ENCODE data around the gene LCNL1.
"Not testable (repeated sequence)": the region's sequence is repeated elsewhere in the genome, so short reads cannot be mapped to it uniquely, and the experiment has no call there.

The LCNL1 gene

DNA sequence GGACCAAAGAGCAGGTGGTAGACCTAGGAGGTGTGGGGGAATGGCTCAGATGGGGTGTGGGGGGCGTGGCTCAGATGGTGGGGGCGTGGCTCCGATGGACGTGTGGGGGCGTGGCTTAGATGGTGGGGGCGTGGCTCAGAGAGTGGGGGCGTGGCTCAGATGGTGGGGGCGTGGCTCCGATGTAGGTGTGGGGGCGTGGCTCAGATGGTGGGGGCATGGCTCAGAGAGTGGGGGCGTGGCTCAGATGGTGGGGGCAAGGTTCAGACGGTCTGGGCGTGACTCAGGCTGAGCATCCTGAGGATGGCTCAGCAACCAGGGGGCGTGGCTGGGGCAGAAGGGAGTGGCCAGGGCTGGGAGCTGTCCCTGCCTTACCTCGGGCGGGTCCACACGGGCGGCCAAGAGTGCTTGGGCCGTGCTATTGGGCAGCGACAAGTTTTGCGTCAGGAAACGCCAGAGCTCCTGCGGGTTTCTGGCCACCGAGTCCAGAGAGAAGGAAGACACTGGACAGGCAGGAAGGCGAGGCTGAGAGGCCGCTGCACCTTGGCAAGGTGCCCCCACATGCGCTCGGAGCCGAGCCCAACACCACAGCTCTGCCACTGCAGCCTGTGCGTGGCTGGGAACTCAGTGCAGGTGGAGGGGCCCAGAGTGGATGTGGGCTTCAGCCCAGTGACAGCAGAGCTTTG lies 39.3 kb downstream of the LCNL1 start:
- in situ Hi-C loops (cut with MboI; ENCODE audit: low sequenced_read_pairs) = no loop called here

- in situ Hi-C loops (cut with MboI; ENCODE audit: low sequenced_read_pairs) = no loop called here
These were observed 39.8 kb downstream of the LCNL1 start for GRCh38 chr9:137022662-137023008.

- in situ Hi-C loops (cut with MboI; ENCODE audit: low sequenced_read_pairs) = no loop called here
These were observed 40.4 kb downstream of the LCNL1 start for GRCh38 chr9:137023157-137023556.

DNA sequence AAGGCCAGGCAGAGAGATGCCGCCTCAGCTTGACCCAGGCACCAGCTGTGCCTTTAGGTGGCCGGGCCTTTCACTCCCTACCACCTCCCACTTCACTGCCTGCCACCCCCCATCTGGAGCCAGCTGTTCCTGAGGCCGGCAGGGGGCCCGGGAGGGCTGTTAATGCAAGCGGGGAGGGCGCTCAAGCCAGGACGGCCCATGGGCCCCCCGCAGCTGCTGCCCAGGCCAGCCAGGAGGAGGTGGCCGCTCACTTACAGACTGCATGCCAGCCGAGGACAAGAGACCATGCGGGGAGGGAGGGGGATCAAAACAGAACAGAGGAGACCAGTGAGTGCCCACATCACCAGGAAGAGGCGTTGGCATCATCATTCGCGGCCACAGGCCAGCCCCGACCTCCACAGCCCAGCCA lies 40.8 kb downstream of the LCNL1 start:
- in situ Hi-C loops (cut with MboI; ENCODE audit: low sequenced_read_pairs) = no loop called here

GRCh38 chr9:137025517-137025966 lies 42.7 kb downstream of the LCNL1 start:
- in situ Hi-C loops (cut with MboI; ENCODE audit: low sequenced_read_pairs) = no loop called here

- in situ Hi-C loops (cut with MboI; ENCODE audit: low sequenced_read_pairs) = no loop called here
These were observed 43.6 kb downstream of the LCNL1 start for GRCh38 chr9:137026384-137026783.

GRCh38 chr9:137026828-137027227 lies 44.0 kb downstream of the LCNL1 start:
- in situ Hi-C loops (cut with MboI; ENCODE audit: low sequenced_read_pairs) = no loop called here

- in situ Hi-C loops (cut with MboI; ENCODE audit: low sequenced_read_pairs) = no loop called here
These were observed 44.8 kb downstream of the LCNL1 start, which contains the start of gene ABCA2 for GRCh38 chr9:137027369-137028262. TSS of gene ABCA2 (minus strand) at chr9:137028237. CDS start at chr9:137028140, 97 bp downstream.

- in situ Hi-C loops (cut with MboI; ENCODE audit: low sequenced_read_pairs) = no loop called here
These were observed 45.7 kb downstream of the LCNL1 start for GRCh38 chr9:137028263-137029057.

DNA sequence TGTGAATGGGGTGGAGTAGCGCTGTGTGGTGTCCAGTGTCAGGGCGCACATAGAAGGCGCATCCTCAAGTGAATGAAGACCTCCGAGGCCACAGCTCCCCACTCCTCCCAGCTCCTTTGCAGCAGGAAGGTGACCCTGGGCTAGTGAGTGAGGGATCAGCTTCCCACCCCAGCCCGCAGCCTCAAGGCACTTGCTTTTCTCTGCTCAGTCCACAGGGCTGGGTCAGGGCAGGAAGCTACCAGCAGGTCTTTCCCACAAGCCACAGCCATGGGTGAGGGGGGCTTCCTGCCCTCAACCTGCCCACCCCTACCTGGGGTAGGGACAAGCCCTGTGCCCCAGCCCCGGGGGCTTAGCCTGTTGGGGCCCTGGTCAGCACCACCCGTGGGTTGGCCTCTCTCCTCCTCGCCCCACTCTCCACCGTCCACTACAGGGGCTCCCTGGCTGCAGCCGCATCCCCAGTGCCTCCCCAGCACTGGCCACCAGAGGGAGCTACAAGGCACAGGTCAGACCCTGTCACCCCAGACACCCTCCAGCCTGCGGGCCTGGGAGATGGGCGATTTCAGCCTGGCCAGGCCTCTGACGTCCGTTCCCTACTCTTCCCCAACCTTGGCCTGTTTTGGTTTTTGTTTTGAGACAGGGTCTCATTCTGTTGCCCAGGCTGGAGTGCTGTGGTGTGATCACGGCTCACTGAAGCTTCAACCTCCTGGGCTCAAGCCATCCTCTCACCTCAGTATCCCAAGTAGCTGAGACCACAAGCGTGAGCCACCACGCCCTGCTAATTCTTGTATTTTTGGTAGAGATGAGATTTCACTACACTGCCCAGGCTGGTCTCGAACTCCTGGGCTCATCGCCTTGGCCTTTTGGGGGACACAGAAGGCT lies 46.5 kb downstream of the LCNL1 start:
- in situ Hi-C loops (cut with MboI; ENCODE audit: low sequenced_read_pairs) = no loop called here

DNA sequence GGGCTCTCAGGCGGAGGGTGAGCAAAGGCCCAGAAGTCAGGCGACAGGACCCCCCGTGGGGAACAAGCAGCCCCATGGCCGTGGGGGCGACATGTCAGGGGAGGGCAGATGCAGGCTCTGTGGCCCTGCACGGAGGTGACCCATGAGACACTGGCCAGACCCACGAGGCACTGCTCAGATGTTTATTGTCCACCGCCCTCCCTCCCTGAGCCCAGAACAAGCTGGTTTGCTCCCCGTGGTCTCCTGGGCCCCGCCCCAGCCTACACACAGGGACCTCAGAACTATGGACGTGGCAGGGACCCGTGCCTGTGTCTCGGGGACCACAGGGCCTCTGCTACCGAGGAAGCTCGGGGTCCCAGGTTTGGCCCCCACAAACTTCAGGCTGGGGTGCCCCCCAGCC lies 47.2 kb downstream of the LCNL1 start:
- in situ Hi-C loops (cut with MboI; ENCODE audit: low sequenced_read_pairs) = no loop called here

DNA sequence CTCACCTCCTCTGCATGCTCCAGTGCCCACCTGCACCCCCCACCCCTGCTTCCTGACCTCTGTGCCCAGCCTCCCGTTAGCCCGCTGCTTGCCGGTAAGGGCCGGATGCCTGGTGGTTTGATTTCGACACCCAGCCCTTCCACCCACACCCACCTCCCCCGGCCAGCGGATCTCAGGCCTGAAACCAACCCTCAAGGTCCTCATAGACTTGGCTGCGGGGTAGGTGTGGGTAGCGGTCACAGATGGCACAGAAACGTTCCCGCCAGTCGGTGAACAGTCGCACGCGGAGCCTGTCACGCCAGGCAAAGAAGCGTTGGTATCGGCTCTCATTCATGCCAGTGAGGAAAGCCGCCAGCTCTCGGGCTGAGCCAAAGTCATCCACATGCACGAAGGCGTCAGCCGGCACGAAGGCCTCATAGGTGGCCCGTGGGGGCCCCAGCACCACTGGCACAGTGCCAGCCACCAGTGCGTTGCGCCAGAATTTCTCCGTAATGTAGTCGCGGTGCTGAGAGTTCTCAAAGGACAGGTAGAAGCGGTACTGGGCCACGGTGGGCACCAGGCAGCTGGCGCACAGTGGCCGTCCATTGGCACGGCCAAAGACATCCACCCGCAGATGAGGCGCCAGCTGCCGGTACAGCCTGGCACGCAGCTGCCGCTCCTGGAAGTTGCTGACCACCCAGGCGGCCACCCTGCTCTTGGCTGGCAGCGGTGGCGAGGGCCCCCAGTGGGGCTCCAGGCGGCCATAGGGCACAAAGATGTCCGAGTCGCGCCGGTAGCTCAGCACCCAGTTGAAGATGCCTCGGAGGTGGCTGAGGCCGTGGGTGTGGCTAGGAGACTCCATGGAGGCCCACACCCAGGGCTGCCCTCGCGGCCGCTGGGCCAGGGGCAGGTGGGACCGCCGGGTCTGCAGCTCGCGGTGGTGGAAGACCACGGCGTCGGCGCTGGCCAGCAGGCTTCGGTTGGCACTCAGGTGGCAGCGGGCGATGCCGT lies 48.0 kb downstream of the LCNL1 start:
- in situ Hi-C loops (cut with MboI; ENCODE audit: low sequenced_read_pairs) = no loop called here

GRCh38 chr9:137031904-137032640 lies 49.3 kb downstream of the LCNL1 start, which contains the start of gene FUT7:
TSS of gene FUT7 (minus strand) at chr9:137032088. CDS start at chr9:137031991, 97 bp downstream.
- in situ Hi-C loops (cut with MboI; ENCODE audit: low sequenced_read_pairs) = no loop called here

GRCh38 chr9:137032858-137033257 lies 50.1 kb downstream of the LCNL1 start:
- in situ Hi-C loops (cut with MboI; ENCODE audit: low sequenced_read_pairs) = no loop called here

- in situ Hi-C loops (cut with MboI; ENCODE audit: low sequenced_read_pairs) = not testable (repeated sequence)
These were observed 50.7 kb downstream of the LCNL1 start for GRCh38 chr9:137033481-137033880.

- in situ Hi-C loops (cut with MboI; ENCODE audit: low sequenced_read_pairs) = no loop called here
These were observed 51.4 kb downstream of the LCNL1 start for GRCh38 chr9:137034039-137034708.

GRCh38 chr9:137034709-137035506 lies 52.1 kb downstream of the LCNL1 start:
- in situ Hi-C loops (cut with MboI; ENCODE audit: low sequenced_read_pairs) = no loop called here

Measured in HL-60/S4 treated with phorbol 12-myristate 13-acetate at 8.2 ng/mL for 4 days and 3 days (cell line).